ENCODE data around the gene HJURP.

- no peak for TF ChIP-seq CTCF (IDR thresholded peaks at IDR 0.05)
- no peak for TF ChIP-seq POLR2A (IDR thresholded peaks at IDR 0.05)
- TF ChIP-seq EP300 (IDR thresholded peaks at IDR 0.05) = no peak
Observed at GRCh38 chr2:233855345-233855744, 1.0 kb upstream of the HJURP start.

Measured in sigmoid colon (tissue), 4 donors.